ENCODE measurements around the gene RPL13.

Gene RPL13

GRCh38 chr16:89522287-89522686 is 38.2 kb upstream of the RPL13 start:
- no peak for DNase-seq
- Histone ChIP-seq H3K27me3 (ENCODE audit: insufficient read depth, low read depth, severe bottlenecking) (no peaks in the 10 kb centered on the region), H3K36me3 (peaks cover 5% of the 10 kb centered on the region), H3K27ac (no peak overlapping the region), H3K9me3 (ENCODE audit: severe bottlenecking) (no peaks in the 10 kb centered on the region), H3K4me3 (ENCODE audit: low read depth, low read length) (no peak overlapping the region)
- no peak for TF ChIP-seq CTCF (IDR thresholded peaks at IDR 0.05; ENCODE audit: low read depth, low read length)

- no peaks in the 10 kb centered on the region for H3K9me3 ChIP-seq (ENCODE audit: severe bottlenecking)
- peaks cover 5% of the 10 kb centered on the region for H3K36me3 ChIP-seq
- no peak overlapping the region for H3K27ac ChIP-seq
- H3K4me3 ChIP-seq (ENCODE audit: low read depth, low read length), result no peak overlapping the region
- H3K27me3 ChIP-seq (ENCODE audit: insufficient read depth, low read depth, severe bottlenecking), result no peaks in the 10 kb centered on the region
- no peak for DNase-seq
- TF ChIP-seq CTCF (IDR thresholded peaks at IDR 0.05; ENCODE audit: low read depth, low read length), result no peak
Observed at GRCh38 chr16:89523680-89524344, 36.7 kb upstream of the RPL13 start.

DNA sequence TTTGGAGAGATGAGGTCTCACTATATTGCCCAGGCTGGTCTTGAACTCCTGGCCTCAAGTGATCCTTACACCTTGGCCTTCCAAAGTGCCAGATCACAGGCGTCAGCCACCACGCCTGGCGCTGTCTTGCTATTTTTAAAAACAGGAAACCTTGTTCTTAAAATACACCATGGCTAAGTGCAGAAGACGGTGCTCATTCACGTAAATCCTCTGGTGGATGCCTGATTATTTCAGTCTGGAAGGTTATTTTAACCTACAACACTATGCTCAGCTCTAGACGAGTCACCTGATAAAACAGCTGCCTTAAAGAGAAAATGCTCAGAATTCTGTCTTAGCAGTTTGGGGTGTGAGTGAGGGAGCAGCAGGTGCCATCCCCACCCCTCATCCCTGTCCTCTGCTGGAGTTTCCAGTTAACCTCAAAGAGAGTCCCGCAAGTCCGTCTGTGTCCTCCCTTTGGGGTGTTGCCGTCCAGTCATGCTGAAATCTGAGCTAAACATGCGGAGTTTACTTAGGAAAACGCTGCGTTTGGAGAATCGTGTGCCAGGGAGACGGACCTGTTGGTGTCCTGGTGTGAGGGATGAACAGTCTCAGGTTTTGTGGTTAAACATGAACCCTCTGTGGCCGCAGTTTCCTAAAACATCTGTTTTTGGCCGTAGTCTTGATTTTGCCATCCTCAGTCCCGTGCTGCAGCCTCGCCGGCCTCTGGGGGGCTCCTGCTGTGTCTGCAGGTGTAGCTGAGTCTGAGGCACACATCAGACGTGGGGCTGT is 35.2 kb upstream of the RPL13 start:
- H3K27ac ChIP-seq, result no peak overlapping the region
- H3K27me3 ChIP-seq (ENCODE audit: insufficient read depth, low read depth, severe bottlenecking), result no peaks in the 10 kb centered on the region
- TF ChIP-seq CTCF (IDR thresholded peaks at IDR 0.05; ENCODE audit: low read depth, low read length), result no peak
- H3K4me3 ChIP-seq (ENCODE audit: low read depth, low read length), result no peak overlapping the region
- H3K36me3 ChIP-seq, result peaks cover 5% of the 10 kb centered on the region
- no peak for DNase-seq
- H3K9me3 ChIP-seq (ENCODE audit: severe bottlenecking), result no peaks in the 10 kb centered on the region

DNA sequence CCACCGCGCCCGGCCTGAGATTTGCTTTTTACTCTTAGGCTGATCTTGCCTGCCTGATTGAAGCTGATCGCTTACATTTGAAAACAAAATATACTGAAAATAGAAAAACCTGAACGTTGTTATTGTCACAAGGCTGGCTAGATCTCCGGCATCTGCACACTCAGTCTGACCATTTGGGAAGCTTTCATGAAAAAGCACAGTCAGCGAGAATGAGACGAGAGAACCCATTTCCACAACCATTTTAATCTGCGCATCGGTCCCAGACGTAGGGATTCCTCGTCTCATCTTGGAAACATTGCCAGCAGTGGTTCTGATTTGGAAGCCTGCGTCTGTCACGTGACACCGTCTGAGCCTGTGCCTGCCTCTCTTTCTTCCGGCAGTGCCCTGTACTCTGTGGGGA is 31.4 kb upstream of the RPL13 start:
- H3K27me3 ChIP-seq (ENCODE audit: insufficient read depth, low read depth, severe bottlenecking), result no peaks in the 10 kb centered on the region
- H3K27ac ChIP-seq, result no peak overlapping the region
- no peak for DNase-seq
- H3K36me3 ChIP-seq, result peaks cover 2% of the 10 kb centered on the region
- TF ChIP-seq CTCF (IDR thresholded peaks at IDR 0.05; ENCODE audit: low read depth, low read length), result no peak
- H3K4me3 ChIP-seq (ENCODE audit: low read depth, low read length), result no peak overlapping the region
- no peaks in the 10 kb centered on the region for H3K9me3 ChIP-seq (ENCODE audit: severe bottlenecking)

DNA sequence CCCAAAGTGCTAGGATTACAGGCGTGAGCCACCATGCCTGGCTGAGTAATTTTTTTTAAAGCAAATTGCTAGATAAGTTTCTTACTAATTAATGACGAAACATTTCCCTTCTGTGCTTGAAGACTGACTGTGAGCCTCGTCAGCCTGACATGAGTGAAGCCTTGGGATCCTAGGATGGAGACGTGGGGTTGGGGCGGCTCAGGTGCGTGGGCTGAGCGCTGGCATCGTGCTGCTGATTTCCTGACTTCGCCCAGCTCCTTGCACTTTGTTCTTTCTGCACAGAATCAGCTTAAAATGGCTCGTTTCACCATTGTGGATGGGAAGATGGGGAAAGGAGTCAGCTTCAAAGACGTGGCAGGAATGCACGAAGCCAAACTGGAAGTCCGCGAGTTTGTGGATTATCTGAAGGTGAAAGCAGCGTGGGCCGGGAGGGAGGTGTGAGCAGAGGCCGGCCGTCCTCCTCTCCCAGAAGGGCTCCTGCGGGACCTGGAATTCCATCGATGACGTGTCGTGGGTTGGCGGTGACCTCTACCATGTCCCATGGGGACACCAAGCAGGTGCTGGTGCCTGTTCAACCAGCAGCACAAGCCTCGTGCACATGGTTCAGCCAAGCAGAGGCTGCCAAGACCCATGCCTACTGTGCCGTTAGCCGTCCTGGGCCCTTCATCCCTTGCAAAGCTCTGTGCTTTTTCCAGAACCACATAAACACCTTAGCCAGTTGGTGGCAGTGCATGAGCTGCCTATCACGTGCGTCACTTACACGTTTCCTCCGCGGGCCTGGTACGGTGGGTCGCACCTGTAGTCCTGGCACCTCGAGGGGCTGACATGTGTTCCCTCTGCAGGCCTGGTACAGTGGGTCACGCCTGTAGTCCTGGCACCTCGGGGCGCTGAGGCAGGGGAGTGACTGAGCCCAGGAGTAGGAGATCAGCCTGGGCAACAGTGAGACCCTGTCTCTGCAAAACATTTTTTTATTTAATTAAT is 29.8 kb upstream of the RPL13 start:
- H3K4me3 ChIP-seq (ENCODE audit: low read depth, low read length), result no peak overlapping the region
- H3K36me3 ChIP-seq, result peaks cover 5% of the 10 kb centered on the region
- H3K9me3 ChIP-seq (ENCODE audit: severe bottlenecking), result no peaks in the 10 kb centered on the region
- H3K27ac ChIP-seq, result no peak overlapping the region
- no peak for TF ChIP-seq CTCF (IDR thresholded peaks at IDR 0.05; ENCODE audit: low read depth, low read length)
- H3K27me3 ChIP-seq (ENCODE audit: insufficient read depth, low read depth, severe bottlenecking), result no peaks in the 10 kb centered on the region
- no peak for DNase-seq
